ENCODE measurements around the gene SMARCD1.

Gene SMARCD1

GRCh38 chr12:50057000-50057841, 27.9 kb upstream of the SMARCD1 start, which contains the start of gene ASIC1:
Gene ASIC1, plus strand, starts transcription at chr12:50057596. Its CDS starts 1,171 bp downstream, at chr12:50058767.
- DNase-seq, result peak; percentile 38

GRCh38 chr12:50057896-50058670, 27.1 kb upstream of the SMARCD1 start:
- no peak for DNase-seq

- no peak for DNase-seq
Observed at GRCh38 chr12:50058743-50059312, 26.3 kb upstream of the SMARCD1 start.

GRCh38 chr12:50059440-50060119, 25.6 kb upstream of the SMARCD1 start:
- peak; percentile 20 for DNase-seq

- no peak for DNase-seq
Observed at GRCh38 chr12:50060120-50060468, 25.0 kb upstream of the SMARCD1 start.

- no peak for DNase-seq
Observed at GRCh38 chr12:50061171-50061570, 24.0 kb upstream of the SMARCD1 start.

- DNase-seq, result no peak
Observed at GRCh38 chr12:50061946-50062686, 23.0 kb upstream of the SMARCD1 start.

GRCh38 chr12:50062728-50063460, 22.2 kb upstream of the SMARCD1 start:
- no peak for DNase-seq

GRCh38 chr12:50065726-50066310, 19.3 kb upstream of the SMARCD1 start:
- DNase-seq, result no peak

- DNase-seq, result no peak
Observed at GRCh38 chr12:50066402-50066801, 18.7 kb upstream of the SMARCD1 start.

GRCh38 chr12:50069069-50069468, 16.1 kb upstream of the SMARCD1 start:
- no peak for DNase-seq

- no peak for DNase-seq
Observed at GRCh38 chr12:50069539-50069938, 15.6 kb upstream of the SMARCD1 start.

GRCh38 chr12:50070314-50071060, 14.7 kb upstream of the SMARCD1 start:
- peak; percentile 59 for DNase-seq

- DNase-seq, result no peak
Observed at GRCh38 chr12:50072198-50072907, 12.8 kb upstream of the SMARCD1 start.

- DNase-seq, result no peak
Observed at GRCh38 chr12:50073206-50073605, 11.9 kb upstream of the SMARCD1 start.

- DNase-seq, result no peak
Observed at GRCh38 chr12:50073712-50074111, 11.4 kb upstream of the SMARCD1 start.

GRCh38 chr12:50074936-50075807, 10.0 kb upstream of the SMARCD1 start:
- peak; percentile 84 for DNase-seq

- no peak for DNase-seq
Observed at GRCh38 chr12:50075808-50076170, 9.4 kb upstream of the SMARCD1 start.

GRCh38 chr12:50077099-50077498, 8.0 kb upstream of the SMARCD1 start:
- DNase-seq, result no peak

Measured in activated CD4-positive, alpha-beta T cell treated with anti-CD3 and anti-CD28 coated beads, Interleukin-2, amount 50 U/mL, for 1 hour (primary cell).